ENCODE results near the gene CBFB.

DNA sequence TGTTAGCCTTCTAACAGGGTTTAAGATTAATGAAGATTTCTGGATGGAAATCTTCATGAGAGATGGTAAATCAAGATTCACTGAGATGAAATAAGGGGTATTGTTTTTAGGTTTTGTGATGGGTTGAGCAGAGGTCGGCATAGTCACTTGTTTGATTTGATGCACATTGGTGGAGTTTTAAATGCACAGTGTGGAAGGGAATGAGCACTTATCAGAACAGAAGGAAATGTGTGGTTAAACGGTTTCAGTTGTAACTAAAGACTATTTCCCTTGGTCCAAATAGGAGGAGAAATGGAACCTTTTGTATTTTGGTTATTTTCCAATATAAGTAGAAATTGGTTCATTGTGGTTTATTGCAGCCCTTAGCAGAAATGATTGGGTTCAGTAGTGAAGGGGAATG, 34.1 kb downstream of the CBFB start:
- no peak for TF ChIP-seq NFIC (IDR thresholded peaks at IDR 0.05)
- no peak for TF ChIP-seq YY1 (IDR thresholded peaks at IDR 0.05; ENCODE audit: low read depth)
- no peak for TF ChIP-seq TAF1 (IDR thresholded peaks at IDR 0.05; ENCODE audit: low read depth)
- TF ChIP-seq EP300 (IDR thresholded peaks at IDR 0.05; ENCODE audit: borderline replicate concordance): no peak
- TF ChIP-seq, protein P1, sequence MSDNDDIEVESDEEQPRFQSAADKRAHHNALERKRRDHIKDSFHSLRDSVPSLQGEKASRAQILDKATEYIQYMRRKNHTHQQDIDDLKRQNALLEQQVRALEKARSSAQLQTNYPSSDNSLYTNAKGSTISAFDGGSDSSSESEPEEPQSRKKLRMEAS (IDR thresholded peaks at IDR 0.05): no peak
- no peak for TF ChIP-seq TEAD4 (IDR thresholded peaks at IDR 0.05)
- no peak for TF ChIP-seq CEBPB (IDR thresholded peaks at IDR 0.05)
- no peak for TF ChIP-seq RAD21 (IDR thresholded peaks at IDR 0.05; ENCODE audit: low read depth)

All from Ishikawa (cell line).